Activated B cell treated with CpG ODN at 0.5 μM for 24 hours (primary cell): ENCODE data around the gene CCDC12. TPM values are rescaled to one million over a fixed set of nuclear protein-coding genes. Genes with fewer than 3 reads are reported as not detected.
A peak's percentile ranks its signal among the peaks of the same experiment; 100 is the strongest.
"Not testable (repeated sequence)": the region's sequence is repeated elsewhere in the genome, so short reads cannot be mapped to it uniquely, and the experiment has no call there.

ENCODE experiments used
- ATAC-seq: fragments of 200-7000 bp; cut with Tn5 transposase; one replicate; pipeline ENCODE4 v1.10.0; 2021; ENCODE audit warnings: low read depth, mild to moderate bottlenecking, moderate library complexity
- CTCF ChIA-PET: fragments of 350-600 bp; sonication (Branson Sonifier 250); formaldehyde crosslinking; loops from one replicate; lab custom pipeline; 2021; ENCODE audit warnings: antibody characterized with exemption; lab: Charles Lee
- POLR2A ChIA-PET: fragments of 350-600 bp; sonication (Branson Sonifier 250); formaldehyde crosslinking; loops from one replicate; lab custom pipeline; 2021; ENCODE audit warnings: antibody characterized with exemption; lab: Charles Lee
- DNase-seq: peaks from one replicate; pipeline ENCODE4 v3.0.0; 2022
- H3K27ac Mint-ChIP-seq: one replicate; pipeline ENCODE4 v1.8.0; 2020; ENCODE audit warnings: mixed read lengths
- H3K27me3 Mint-ChIP-seq: one replicate; pipeline ENCODE4 v1.8.0; 2021; ENCODE audit warnings: mixed read lengths
- H3K36me3 Mint-ChIP-seq: one replicate; pipeline ENCODE4 v1.8.0; 2021; ENCODE audit warnings: low read depth, mixed read lengths
- H3K4me1 Mint-ChIP-seq: one replicate; pipeline ENCODE4 v1.8.0; 2021; ENCODE audit warnings: mixed read lengths
- H3K4me3 Mint-ChIP-seq: one replicate; pipeline ENCODE4 v1.8.0; 2020; ENCODE audit warnings: mild to moderate bottlenecking, mixed read lengths
- H3K9me3 Mint-ChIP-seq: one replicate; pipeline ENCODE4 v1.8.0; 2020; ENCODE audit warnings: mixed read lengths
- intact Hi-C: fragments of 100-400 bp; cut with micrococcal nuclease; formaldehyde crosslinking; loops from one replicate; pipeline ENCODE4 v1.15.1; 2024
- total RNA-seq: library from RNA; stranded (reverse); gene quantifications from 2 replicates; pipeline ENCODE4 v1.2.3, GENCODE V29; 2022
- TF ChIP-seq, protein P1 (sequence below): fragments of 200-600 bp; IDR thresholded peaks from one replicate; pipeline ENCODE4 v1.8.0; 2022; ENCODE audit warnings: antibody characterized with exemption, mild to moderate bottlenecking

Gene CCDC12
- total RNA-seq, 1 donor from 2014 or later = 98.4 TPM

DNA sequence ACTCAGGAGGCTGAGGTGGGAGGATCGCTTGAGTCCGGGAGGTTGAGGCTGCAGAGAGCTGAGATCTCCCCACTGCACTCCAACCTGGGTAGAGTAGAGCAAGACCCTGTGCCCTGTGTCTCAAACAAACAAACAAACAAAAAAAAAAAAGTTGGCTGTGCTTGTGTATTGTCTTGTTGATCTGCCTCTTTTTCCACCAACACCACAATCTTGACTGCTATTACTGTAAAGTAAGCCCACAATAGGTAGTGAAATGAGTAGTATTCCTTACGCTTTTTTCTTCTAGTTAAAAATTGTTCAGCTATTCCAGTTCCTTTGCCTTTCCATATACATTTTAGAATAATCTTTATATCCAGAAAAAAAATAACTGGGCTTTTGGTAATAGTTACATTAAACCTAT, 63.6 kb downstream of the CCDC12 start:
- ATAC-seq (no peak), DNase-seq (no peak)
- Mint-ChIP-seq H3K27ac (no peak overlapping the region), H3K4me1 (peaks cover 7% of the 10 kb centered on the region), H3K27me3 (no peaks in the 10 kb centered on the region), H3K36me3 (peaks cover 25% of the 10 kb centered on the region), H3K4me3 (no peak overlapping the region), H3K9me3 (no peaks in the 10 kb centered on the region)
- ChIA-PET CTCF (no interaction called here), POLR2A (interaction anchor here (0.7 to 1.2 kb wide), 2 partner anchors 10 to 82 kb away, joined by 3 to 4 read pairs; no protein-coding TSS in a partner anchor)
- intact Hi-C loops = no loop called here
- TF ChIP-seq, protein P1, sequence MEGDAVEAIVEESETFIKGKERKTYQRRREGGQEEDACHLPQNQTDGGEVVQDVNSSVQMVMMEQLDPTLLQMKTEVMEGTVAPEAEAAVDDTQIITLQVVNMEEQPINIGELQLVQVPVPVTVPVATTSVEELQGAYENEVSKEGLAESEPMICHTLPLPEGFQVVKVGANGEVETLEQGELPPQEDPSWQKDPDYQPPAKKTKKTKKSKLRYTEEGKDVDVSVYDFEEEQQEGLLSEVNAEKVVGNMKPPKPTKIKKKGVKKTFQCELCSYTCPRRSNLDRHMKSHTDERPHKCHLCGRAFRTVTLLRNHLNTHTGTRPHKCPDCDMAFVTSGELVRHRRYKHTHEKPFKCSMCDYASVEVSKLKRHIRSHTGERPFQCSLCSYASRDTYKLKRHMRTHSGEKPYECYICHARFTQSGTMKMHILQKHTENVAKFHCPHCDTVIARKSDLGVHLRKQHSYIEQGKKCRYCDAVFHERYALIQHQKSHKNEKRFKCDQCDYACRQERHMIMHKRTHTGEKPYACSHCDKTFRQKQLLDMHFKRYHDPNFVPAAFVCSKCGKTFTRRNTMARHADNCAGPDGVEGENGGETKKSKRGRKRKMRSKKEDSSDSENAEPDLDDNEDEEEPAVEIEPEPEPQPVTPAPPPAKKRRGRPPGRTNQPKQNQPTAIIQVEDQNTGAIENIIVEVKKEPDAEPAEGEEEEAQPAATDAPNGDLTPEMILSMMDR = no peak

- POLR2A ChIA-PET, H3K27me3 Mint-ChIP-seq, H3K4me3 Mint-ChIP-seq, H3K4me1 Mint-ChIP-seq, H3K36me3 Mint-ChIP-seq, DNase-seq, intact Hi-C loops, H3K9me3 Mint-ChIP-seq, H3K27ac Mint-ChIP-seq, ATAC-seq: not testable (repeated sequence)
- CTCF ChIA-PET = interaction anchor here (0.8 to 2.1 kb wide), 3 partner anchors 8 to 66 kb away, joined by 3 to 4 read pairs (median 4); no protein-coding TSS in a partner anchor
Measured at GRCh38 chr3:46910914-46911313, 65.6 kb downstream of the CCDC12 start.

DNA sequence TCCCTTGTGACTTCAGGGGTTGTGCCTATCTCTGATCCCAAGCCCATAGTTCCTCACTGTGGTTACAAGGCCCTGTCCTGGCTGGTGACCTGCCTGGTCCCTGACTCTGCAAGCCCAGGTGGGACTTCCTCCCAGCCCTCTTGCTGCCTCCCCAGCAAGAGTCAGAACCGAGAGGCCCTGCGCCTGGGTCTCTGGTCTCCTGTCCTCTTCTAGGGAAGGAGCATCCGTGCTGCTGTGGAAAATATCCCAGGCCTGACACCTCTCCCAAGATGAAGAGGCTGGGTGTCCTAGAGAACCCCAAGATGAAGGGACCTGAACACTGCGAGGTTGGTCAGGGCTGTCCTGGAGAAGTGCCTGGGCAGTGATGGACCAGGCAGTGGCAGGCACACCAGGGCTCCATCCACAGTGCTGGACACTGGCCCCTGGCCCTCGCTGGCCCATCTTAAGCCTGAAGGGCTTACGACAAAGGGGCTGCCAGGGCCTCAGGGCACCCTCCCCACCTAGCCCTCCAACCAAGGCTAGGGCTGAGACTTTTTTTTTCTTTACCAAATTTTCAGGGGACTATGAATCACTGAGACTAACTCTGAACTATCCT, 66.3 kb downstream of the CCDC12 start:
- H3K27me3 Mint-ChIP-seq = no peaks in the 10 kb centered on the region
- no peaks in the 10 kb centered on the region for H3K9me3 Mint-ChIP-seq
- intact Hi-C loops = no loop called here
- H3K4me1 Mint-ChIP-seq = peaks cover 7% of the 10 kb centered on the region
- no peak overlapping the region for H3K27ac Mint-ChIP-seq
- DNase-seq = peak; percentile 7
- TF ChIP-seq, protein P1 = no peak
- ChIA-PET CTCF (interaction anchor here (0.6 to 2.1 kb wide), 29 partner anchors 9 to 259 kb away, joined by 3 to 14 read pairs (median 4); no protein-coding TSS in a partner anchor), POLR2A (interaction anchor here (0.9 to 1.4 kb wide), 3 partner anchors 15 to 65 kb away, joined by 3 to 4 read pairs (median 3); no protein-coding TSS in a partner anchor)
- no peak overlapping the region for H3K4me3 Mint-ChIP-seq
- no peak for ATAC-seq
- H3K36me3 Mint-ChIP-seq = peaks cover 2% of the 10 kb centered on the region

GRCh38 chr3:46909535-46910161, 66.9 kb downstream of the CCDC12 start:
- peaks cover 7% of the 10 kb centered on the region for H3K4me1 Mint-ChIP-seq
- ChIA-PET CTCF (interaction anchor here (0.6 to 1.9 kb wide), 28 partner anchors 10 to 258 kb away, joined by 3 to 14 read pairs (median 4); no protein-coding TSS in a partner anchor), POLR2A (interaction anchor here (0.9 to 1.4 kb wide), 5 partner anchors 15 to 107 kb away, joined by 3 to 4 read pairs (median 4); partner anchors contain the start of gene CCDC12)
- DNase-seq (peak; percentile 68), ATAC-seq (peak; percentile 91)
- H3K27ac Mint-ChIP-seq = no peak overlapping the region
- H3K36me3 Mint-ChIP-seq = no peaks in the 10 kb centered on the region
- TF ChIP-seq, protein P1 = peak; percentile 44
- H3K4me3 Mint-ChIP-seq = no peak overlapping the region
- intact Hi-C loops = loop anchor here (1.0 to 2.0 kb wide), 3 partner anchors 43 to 421 kb away; no protein-coding TSS in a partner anchor
- H3K27me3 Mint-ChIP-seq = no peaks in the 10 kb centered on the region
- H3K9me3 Mint-ChIP-seq = no peaks in the 10 kb centered on the region

GRCh38 chr3:46908986-46909534, 67.5 kb downstream of the CCDC12 start:
- TF ChIP-seq, protein P1 = no peak
- H3K9me3 Mint-ChIP-seq = no peaks in the 10 kb centered on the region
- H3K27ac Mint-ChIP-seq = no peak overlapping the region
- H3K27me3 Mint-ChIP-seq = no peaks in the 10 kb centered on the region
- peaks cover 7% of the 10 kb centered on the region for H3K4me1 Mint-ChIP-seq
- no peak overlapping the region for H3K4me3 Mint-ChIP-seq
- intact Hi-C loops = loop anchor here (1.0 to 2.0 kb wide), 3 partner anchors 43 to 420 kb away; no protein-coding TSS in a partner anchor
- ChIA-PET CTCF (interaction anchor here (0.7 to 1.9 kb wide), 27 partner anchors 10 to 258 kb away, joined by 3 to 14 read pairs (median 4); no protein-coding TSS in a partner anchor), POLR2A (interaction anchor here (0.9 to 1.4 kb wide), 5 partner anchors 16 to 108 kb away, joined by 3 to 4 read pairs (median 4); partner anchors contain the start of gene CCDC12)
- DNase-seq (no peak), ATAC-seq (no peak)
- no peaks in the 10 kb centered on the region for H3K36me3 Mint-ChIP-seq
